SH-SY5Y (cell line): ENCODE measurements around the gene NAAA.

Experiments
- GATA2 ChIP-seq: IDR thresholded peaks from 2 replicates; pipeline ENCODE4 v1.6.1; 2011; ENCODE audit warnings: mild to moderate bottlenecking, low read depth, low read length
- GATA3 ChIP-seq: IDR thresholded peaks from 2 replicates; pipeline ENCODE4 v1.6.1; 2011; ENCODE audit warnings: low read depth, mild to moderate bottlenecking, low read length, moderate library complexity

DNA sequence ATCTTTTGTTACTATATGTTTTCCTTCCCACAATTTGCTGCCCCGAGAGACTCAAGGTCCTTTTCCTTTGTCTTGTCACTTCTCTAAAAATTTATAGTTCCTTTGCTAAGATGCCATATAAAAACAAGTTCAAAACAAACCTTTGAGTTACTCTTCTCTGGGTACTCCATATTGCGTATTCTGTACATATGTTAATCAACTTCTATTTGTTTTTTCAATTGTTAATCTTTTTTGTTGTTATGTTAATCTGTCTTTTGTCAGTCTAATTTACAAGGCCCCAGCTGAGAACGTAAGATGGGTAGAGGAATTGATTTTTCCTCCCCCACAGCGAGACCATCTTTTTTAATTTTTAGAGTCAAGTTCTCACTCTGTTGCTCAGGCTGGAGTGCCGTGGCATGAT lies 31.4 kb downstream of the NAAA start:
- TF ChIP-seq GATA3: no peak
- TF ChIP-seq GATA2: no peak
